Osteoblast (primary cell): ENCODE measurements around the gene ANKRD13C. TPM values are rescaled to one million over a fixed set of nuclear protein-coding genes. Genes with fewer than 3 reads are reported as not detected.

ENCODE experiments used
- DNase-seq: peaks from one replicate; pipeline ENCODE4 v3.0.0; 2011; ENCODE audit warnings: low spot score, mixed read lengths; ENCODE audit not compliant: insufficient read length; ENCODE audit errors: missing footprints
- H2AFZ ChIP-seq: 2 replicates; pipeline ENCODE4 v1.6.0; 2011; ENCODE audit warnings: mild to moderate bottlenecking, low read length
- H3K27ac ChIP-seq: 2 replicates; pipeline ENCODE4 v1.5.1; 2011; ENCODE audit warnings: mild to moderate bottlenecking, low read depth, low read length, moderate library complexity
- H3K27me3 ChIP-seq: 2 replicates; pipeline ENCODE4 v1.6.0; 2012; ENCODE audit warnings: mild to moderate bottlenecking, control low read depth, inconsistent platforms, low read length, moderate library complexity; ENCODE audit not compliant: insufficient read depth
- H3K36me3 ChIP-seq: 2 replicates; pipeline ENCODE4 v1.5.1; 2011; ENCODE audit warnings: mild to moderate bottlenecking, low read length, control low read depth, moderate library complexity; ENCODE audit not compliant: insufficient read depth
- H3K4me1 ChIP-seq: 2 replicates; pipeline ENCODE4 v1.5.1; 2011; ENCODE audit warnings: mild to moderate bottlenecking, low read length, control low read depth, moderate library complexity; ENCODE audit not compliant: insufficient read depth
- H3K4me2 ChIP-seq: 2 replicates; pipeline ENCODE4 v1.6.0; 2011; ENCODE audit warnings: mild to moderate bottlenecking, low read length; ENCODE audit not compliant: insufficient read depth
- H3K4me3 ChIP-seq: fragments of 200-600 bp; sonication (generic); 3 replicates; pipeline ENCODE4 v1.5.1; 2012; ENCODE audit warnings: mild to moderate bottlenecking, low read length, inconsistent platforms; ENCODE audit not compliant: insufficient read depth
- H3K79me2 ChIP-seq: 2 replicates; pipeline ENCODE4 v1.6.0; 2012; ENCODE audit warnings: mild to moderate bottlenecking, low read length, control low read depth, inconsistent platforms; ENCODE audit not compliant: insufficient read depth
- H3K9me3 ChIP-seq: 2 replicates; pipeline ENCODE4 v1.5.1; 2011; ENCODE audit warnings: low read depth, low read length, control low read depth
- H4K20me1 ChIP-seq: 2 replicates; pipeline ENCODE4 v1.6.0; 2012; ENCODE audit warnings: mild to moderate bottlenecking, low read length, control low read depth; ENCODE audit not compliant: insufficient read depth
- CTCF ChIP-seq: IDR thresholded peaks from 2 replicates; pipeline ENCODE4 v1.5.1; 2011; ENCODE audit warnings: mild to moderate bottlenecking, low read depth, low read length, moderate library complexity; ENCODE audit errors: extremely low read depth
- total RNA-seq: library from RNA; depleted of rRNA; stranded (reverse); fragments of >200 nt; gene quantifications from 2 replicates; pipeline ENCODE4 v1.2.3, GENCODE V29; 2012

ANKRD13C gene
- total RNA-seq, 1 donor = 39.1 TPM

- no peak overlapping the region for H3K27ac ChIP-seq
- no peaks in the 10 kb centered on the region for H3K9me3 ChIP-seq
- no peaks in the 10 kb centered on the region for H3K36me3 ChIP-seq
- no peak overlapping the region for H3K4me2 ChIP-seq
- no peak overlapping the region for H3K4me3 ChIP-seq
- H3K27me3 ChIP-seq = no peaks in the 10 kb centered on the region
- H2AFZ ChIP-seq = no peak overlapping the region
- H3K4me1 ChIP-seq = no peaks in the 10 kb centered on the region
- DNase-seq = no peak
- no peaks in the 10 kb centered on the region for H4K20me1 ChIP-seq
- no peak for TF ChIP-seq CTCF
- no peaks in the 10 kb centered on the region for H3K79me2 ChIP-seq
Observed at GRCh38 chr1:70397013-70397412, 42.5 kb upstream of the ANKRD13C start.

GRCh38 chr1:70396607-70397006 lies 42.1 kb upstream of the ANKRD13C start:
- Histone ChIP-seq H3K36me3 (no peaks in the 10 kb centered on the region), H3K4me3 (no peak overlapping the region), H3K79me2 (no peaks in the 10 kb centered on the region), H3K4me1 (no peaks in the 10 kb centered on the region), H4K20me1 (no peaks in the 10 kb centered on the region), H3K9me3 (no peaks in the 10 kb centered on the region), H3K27me3 (no peaks in the 10 kb centered on the region), H3K4me2 (no peak overlapping the region), H3K27ac (no peak overlapping the region), H2AFZ (no peak overlapping the region)
- DNase-seq = no peak
- TF ChIP-seq CTCF = no peak

GRCh38 chr1:70392626-70393025 lies 38.1 kb upstream of the ANKRD13C start:
- no peaks in the 10 kb centered on the region for H3K36me3 ChIP-seq
- H3K4me3 ChIP-seq = no peak overlapping the region
- no peaks in the 10 kb centered on the region for H3K4me1 ChIP-seq
- no peaks in the 10 kb centered on the region for H4K20me1 ChIP-seq
- no peak overlapping the region for H3K27ac ChIP-seq
- no peaks in the 10 kb centered on the region for H3K79me2 ChIP-seq
- no peak for DNase-seq
- H3K4me2 ChIP-seq = no peak overlapping the region
- H3K9me3 ChIP-seq = no peaks in the 10 kb centered on the region
- H2AFZ ChIP-seq = no peak overlapping the region
- H3K27me3 ChIP-seq = peaks cover 2% of the 10 kb centered on the region
- TF ChIP-seq CTCF = no peak

- no peaks in the 10 kb centered on the region for H3K79me2 ChIP-seq
- H2AFZ ChIP-seq = no peak overlapping the region
- H3K27me3 ChIP-seq = peaks cover 2% of the 10 kb centered on the region
- TF ChIP-seq CTCF = no peak
- H3K27ac ChIP-seq = no peak overlapping the region
- no peaks in the 10 kb centered on the region for H3K4me1 ChIP-seq
- no peak overlapping the region for H3K4me3 ChIP-seq
- H3K9me3 ChIP-seq = no peaks in the 10 kb centered on the region
- no peaks in the 10 kb centered on the region for H4K20me1 ChIP-seq
- H3K36me3 ChIP-seq = no peaks in the 10 kb centered on the region
- no peak overlapping the region for H3K4me2 ChIP-seq
- no peak for DNase-seq
Observed at GRCh38 chr1:70387507-70387906, 33.0 kb upstream of the ANKRD13C start.
